Activated naive CD4-positive, alpha-beta T cell treated with anti-CD3 and anti-CD28 coated beads for 36 hours (primary cell): ENCODE results near the gene JCAD. TPM values are rescaled to one million over a fixed set of nuclear protein-coding genes. Genes with fewer than 3 reads are reported as not detected.

Experiments used
- CTCF ChIA-PET: fragments of 350-600 bp; sonication (Branson Sonifier 250); formaldehyde crosslinking; loops from one replicate; lab custom pipeline; 2021; ENCODE audit warnings: antibody characterized with exemption; lab: Charles Lee
- DNase-seq: peaks from one replicate; pipeline ENCODE4 v3.0.0-alpha.2; 2020
- H3K27ac Mint-ChIP-seq: one replicate; pipeline ENCODE4 v1.8.0; 2021; ENCODE audit warnings: mild to moderate bottlenecking, mixed read lengths
- H3K27me3 Mint-ChIP-seq: one replicate; pipeline ENCODE4 v1.8.0; 2021; ENCODE audit warnings: low read depth, mixed read lengths
- H3K36me3 Mint-ChIP-seq: one replicate; pipeline ENCODE4 v1.8.0; 2021; ENCODE audit warnings: low read depth, mixed read lengths
- H3K4me1 Mint-ChIP-seq: one replicate; pipeline ENCODE4 v1.8.0; 2021; ENCODE audit warnings: low read depth, mixed read lengths
- H3K4me3 Mint-ChIP-seq: one replicate; pipeline ENCODE4 v1.8.0; 2021; ENCODE audit warnings: mild to moderate bottlenecking, moderate library complexity, mixed read lengths
- H3K9me3 Mint-ChIP-seq: one replicate; pipeline ENCODE4 v1.8.0; 2021; ENCODE audit warnings: mixed read lengths
- intact Hi-C: fragments of 100-400 bp; cut with micrococcal nuclease; formaldehyde crosslinking; loops from one replicate; pipeline ENCODE4 v1.15.1; 2023
- total RNA-seq, 2 experiments: library from RNA; stranded (reverse); gene quantifications; one replicate each; pipeline ENCODE4 v1.2.3, GENCODE V29; 2021

JCAD gene
- total RNA-seq, 2 experiments from 2014 or later = 0.05 TPM; not detected in 1

DNA sequence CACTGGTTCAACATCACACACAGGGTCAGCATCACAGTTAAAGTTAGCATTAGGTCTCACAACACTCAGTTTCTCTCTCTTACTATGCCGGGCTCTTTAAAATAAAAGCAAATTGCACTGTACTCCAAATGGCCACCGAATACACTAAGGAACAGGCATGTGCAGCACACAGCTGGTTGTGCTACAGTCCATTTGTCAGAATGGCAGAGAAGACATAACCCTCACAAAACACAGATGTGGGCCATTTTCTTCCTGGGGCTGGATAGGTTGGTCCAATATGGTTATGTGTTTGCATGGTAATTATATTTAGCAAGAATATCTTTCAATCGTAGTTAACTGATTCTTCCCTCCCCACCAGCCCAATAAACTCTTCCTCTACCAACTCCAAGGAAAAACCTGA, 9.0 kb downstream of the JCAD start:
- H3K9me3 Mint-ChIP-seq = no peaks in the 10 kb centered on the region
- no peak overlapping the region for H3K4me3 Mint-ChIP-seq
- no peak for DNase-seq
- H3K4me1 Mint-ChIP-seq = peaks cover 20% of the 10 kb centered on the region
- no peaks in the 10 kb centered on the region for H3K36me3 Mint-ChIP-seq
- H3K27me3 Mint-ChIP-seq = peaks cover 54% of the 10 kb centered on the region
- intact Hi-C loops = no loop called here
- no peak overlapping the region for H3K27ac Mint-ChIP-seq
- CTCF ChIA-PET = interaction anchor here (1.2 to 1.4 kb wide), 2 partner anchors 23 to 52 kb away, joined by 3 to 6 read pairs; no protein-coding TSS in a partner anchor

DNA sequence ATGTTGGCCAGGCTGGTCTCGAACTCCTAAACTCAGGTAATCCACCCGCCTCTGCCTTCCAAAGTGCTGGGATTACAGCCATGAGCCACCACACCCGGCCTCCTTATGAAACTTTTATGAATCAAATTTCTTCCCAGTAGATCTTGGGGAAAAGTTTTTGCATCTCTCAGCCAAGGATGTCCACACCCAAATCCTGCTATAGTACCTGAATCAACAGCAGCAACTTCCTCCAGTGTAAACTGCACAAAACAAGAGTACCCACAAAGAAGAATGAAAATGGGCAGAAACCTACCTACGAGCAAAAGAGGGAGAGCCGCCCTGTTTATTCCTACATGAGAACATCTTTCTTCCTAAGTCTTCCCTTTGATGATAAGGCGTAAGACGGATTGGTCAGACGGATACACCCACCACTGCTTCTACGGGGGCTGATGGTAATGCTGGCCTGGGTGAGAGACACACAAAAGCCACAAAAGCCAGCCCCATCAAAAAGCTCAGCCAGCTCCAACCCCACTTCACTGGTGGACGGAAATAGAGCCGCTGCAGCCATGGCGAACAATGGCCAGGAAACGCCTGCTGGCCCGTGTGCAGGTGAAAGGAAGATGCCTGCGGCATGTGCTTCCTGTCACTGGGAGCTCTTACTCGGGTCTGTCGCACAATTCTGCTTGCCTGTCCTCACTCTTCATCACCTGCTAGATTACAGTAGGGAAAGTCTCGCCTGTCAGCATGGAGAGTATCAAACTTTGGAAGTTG, 10.4 kb downstream of the JCAD start:
- CTCF ChIA-PET = interaction anchor here (1.2 to 1.4 kb wide), 2 partner anchors 21 to 50 kb away, joined by 3 to 6 read pairs; no protein-coding TSS in a partner anchor
- no peaks in the 10 kb centered on the region for H3K9me3 Mint-ChIP-seq
- peaks cover 20% of the 10 kb centered on the region for H3K4me1 Mint-ChIP-seq
- DNase-seq = peak; percentile 26
- H3K4me3 Mint-ChIP-seq = peak overlapping the region; percentile 47
- intact Hi-C loops = loop anchor here (1.0 kb wide), 1 partner anchor 22 kb away; no protein-coding TSS in a partner anchor
- peaks cover 61% of the 10 kb centered on the region for H3K27me3 Mint-ChIP-seq
- no peaks in the 10 kb centered on the region for H3K36me3 Mint-ChIP-seq
- H3K27ac Mint-ChIP-seq = no peak overlapping the region

DNA sequence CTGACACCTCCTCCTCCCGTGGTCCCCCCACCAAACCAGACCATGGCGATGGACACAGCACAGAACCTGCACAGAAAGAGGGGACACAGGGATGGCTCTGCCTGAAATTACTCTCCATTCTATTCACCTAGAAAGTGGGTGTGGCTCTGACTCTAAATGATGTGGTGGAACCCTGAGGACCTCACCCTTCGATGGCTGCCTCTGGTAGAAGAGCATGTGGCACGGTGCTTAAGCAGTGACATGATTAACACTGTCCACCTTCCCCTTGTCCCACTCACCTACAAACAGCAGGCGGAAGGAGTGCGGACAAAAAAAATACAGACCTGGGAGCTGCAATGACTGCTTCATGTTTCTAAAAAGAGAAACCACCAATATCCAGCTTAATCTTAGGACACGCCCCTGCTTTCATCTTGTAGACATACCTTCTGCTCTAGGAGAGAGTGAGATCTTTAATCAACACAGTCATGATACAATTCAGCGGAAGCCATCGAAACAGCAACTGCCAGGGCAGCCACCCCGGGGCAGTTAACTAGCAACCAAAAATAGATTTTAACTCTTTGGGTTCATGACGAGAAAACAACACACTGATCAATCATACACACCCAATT, 11.4 kb downstream of the JCAD start:
- H3K36me3 Mint-ChIP-seq = no peaks in the 10 kb centered on the region
- H3K4me3 Mint-ChIP-seq = peak overlapping the region; percentile 47
- intact Hi-C loops = loop anchor here (1.0 kb wide), 1 partner anchor 21 kb away; no protein-coding TSS in a partner anchor
- H3K27ac Mint-ChIP-seq = no peak overlapping the region
- H3K27me3 Mint-ChIP-seq = peaks cover 63% of the 10 kb centered on the region
- CTCF ChIA-PET = interaction anchor here (0.7 kb wide), 1 partner anchor 144 kb away, joined by 3 read pairs; no protein-coding TSS in a partner anchor
- H3K9me3 Mint-ChIP-seq = no peaks in the 10 kb centered on the region
- peak; percentile 41 for DNase-seq
- peaks cover 20% of the 10 kb centered on the region for H3K4me1 Mint-ChIP-seq

DNA sequence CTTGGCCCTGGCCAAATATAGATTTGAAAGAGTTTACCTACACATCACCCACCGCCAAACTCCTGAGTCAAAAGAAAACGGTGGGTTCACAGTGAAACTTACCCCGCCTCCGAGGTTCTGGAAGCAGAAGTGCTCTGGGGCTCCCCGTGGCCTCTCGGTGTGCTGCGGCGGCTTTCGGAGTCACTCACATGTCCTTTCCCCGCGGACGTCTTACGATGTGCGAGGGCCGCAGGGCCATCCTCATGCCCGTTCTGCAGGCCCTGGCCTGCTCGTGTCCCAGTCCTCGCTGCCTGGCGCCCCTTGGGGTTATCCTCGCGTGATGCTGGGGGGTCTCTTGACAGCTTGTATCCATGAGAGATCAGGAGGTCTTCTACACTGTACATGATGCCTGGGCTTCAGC, 12.0 kb downstream of the JCAD start:
- H3K27me3 Mint-ChIP-seq = peaks cover 67% of the 10 kb centered on the region
- no peak for DNase-seq
- no peaks in the 10 kb centered on the region for H3K36me3 Mint-ChIP-seq
- H3K27ac Mint-ChIP-seq = no peak overlapping the region
- intact Hi-C loops = no loop called here
- H3K4me1 Mint-ChIP-seq = peaks cover 20% of the 10 kb centered on the region
- H3K9me3 Mint-ChIP-seq = no peaks in the 10 kb centered on the region
- CTCF ChIA-PET = no interaction called here
- H3K4me3 Mint-ChIP-seq = no peak overlapping the region

DNA sequence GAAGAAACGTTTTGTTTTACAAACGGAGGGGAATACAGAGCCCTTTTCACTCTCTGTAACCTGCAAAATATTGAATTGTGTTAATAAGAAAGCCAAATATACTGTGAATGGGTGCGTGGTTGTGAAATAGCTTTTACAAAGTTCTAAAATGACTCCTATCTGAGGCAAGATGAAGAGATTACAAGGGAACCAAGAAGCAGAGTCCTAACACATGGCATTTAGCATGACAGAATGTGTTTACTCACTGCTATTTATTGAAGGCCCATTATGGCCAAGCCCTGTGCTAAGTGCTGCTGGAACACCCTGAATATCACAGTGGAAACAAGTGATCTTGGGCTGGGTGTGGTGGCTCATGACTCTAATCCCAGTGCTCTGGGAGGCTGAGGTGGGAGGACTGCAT, 12.9 kb downstream of the JCAD start:
- Mint-ChIP-seq H3K4me3 (no peak overlapping the region), H3K9me3 (no peaks in the 10 kb centered on the region), H3K27me3 (peaks cover 66% of the 10 kb centered on the region), H3K36me3 (no peaks in the 10 kb centered on the region), H3K4me1 (peaks cover 20% of the 10 kb centered on the region), H3K27ac (no peak overlapping the region)
- CTCF ChIA-PET = no interaction called here
- no peak for DNase-seq
- intact Hi-C loops = no loop called here

DNA sequence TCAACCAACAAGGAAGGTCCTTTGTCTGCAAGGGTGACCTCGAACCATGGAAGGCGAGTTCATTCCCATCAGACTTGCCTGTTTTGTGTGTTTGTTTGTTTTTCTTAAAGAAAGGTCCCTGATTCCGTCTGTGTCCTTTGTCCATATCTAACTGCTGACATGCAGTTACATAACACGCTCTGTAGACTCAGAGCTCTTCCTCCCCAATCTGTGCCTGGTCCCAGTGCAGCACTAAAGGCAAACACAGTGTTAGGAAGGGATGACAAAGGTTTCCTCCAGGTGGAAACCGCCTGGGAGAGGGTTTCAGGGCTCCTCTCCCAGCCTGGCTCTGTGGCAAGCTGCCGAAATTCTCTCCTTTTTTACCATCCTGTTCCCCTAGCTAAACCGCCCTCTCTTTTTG, 13.4 kb downstream of the JCAD start:
- Mint-ChIP-seq H3K27me3 (peaks cover 70% of the 10 kb centered on the region), H3K4me1 (peaks cover 20% of the 10 kb centered on the region), H3K36me3 (no peaks in the 10 kb centered on the region), H3K27ac (no peak overlapping the region), H3K9me3 (no peaks in the 10 kb centered on the region), H3K4me3 (no peak overlapping the region)
- no peak for DNase-seq
- intact Hi-C loops = no loop called here
- CTCF ChIA-PET = interaction anchor here (0.9 kb wide), 1 partner anchor 18 kb away, joined by 4 read pairs; no protein-coding TSS in a partner anchor

DNA sequence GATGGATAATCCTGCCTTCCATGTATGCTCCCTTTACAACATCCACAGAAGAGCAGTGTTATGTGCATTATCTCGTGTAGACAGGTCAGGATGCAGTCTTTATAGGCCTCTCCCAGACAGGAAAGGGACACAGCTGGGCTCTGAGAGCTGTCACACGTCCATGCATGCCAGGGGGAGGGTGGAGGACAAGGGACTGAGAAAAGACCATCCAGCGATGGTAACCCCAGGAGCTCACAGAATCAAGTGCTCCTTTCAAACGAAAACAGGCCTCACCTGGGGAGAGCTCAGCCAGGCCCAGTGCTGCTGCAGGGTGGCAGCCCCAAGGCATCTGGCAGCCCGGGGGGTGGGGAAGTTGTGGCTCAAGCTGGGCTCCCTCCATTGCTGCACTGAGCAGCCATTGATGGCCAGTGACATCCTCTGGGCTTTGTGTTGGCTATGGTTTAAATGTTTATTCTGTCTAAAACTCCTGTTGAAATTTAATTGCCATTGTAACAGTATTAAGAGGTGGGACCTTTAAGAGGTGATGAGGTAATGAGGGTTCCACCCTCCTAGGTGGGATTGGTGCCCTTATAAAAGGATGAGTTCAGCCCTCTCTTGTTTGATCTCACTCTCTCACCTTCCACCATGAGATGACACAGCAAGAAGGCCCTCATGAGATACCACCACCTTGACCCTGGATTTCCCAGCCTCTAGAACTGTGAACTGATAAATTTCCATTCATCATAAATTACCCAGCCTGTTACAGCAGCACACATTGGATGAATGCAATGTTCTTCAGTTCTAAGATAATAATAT, 15.7 kb downstream of the JCAD start:
- intact Hi-C loops = no loop called here
- Mint-ChIP-seq H3K4me1 (peaks cover 9% of the 10 kb centered on the region), H3K4me3 (no peak overlapping the region), H3K27me3 (peaks cover 68% of the 10 kb centered on the region), H3K36me3 (no peaks in the 10 kb centered on the region), H3K27ac (no peak overlapping the region), H3K9me3 (no peaks in the 10 kb centered on the region)
- DNase-seq = no peak
- CTCF ChIA-PET = interaction anchor here (0.6 kb wide), 2 partner anchors 18 to 47 kb away, joined by 3 read pairs; no protein-coding TSS in a partner anchor

DNA sequence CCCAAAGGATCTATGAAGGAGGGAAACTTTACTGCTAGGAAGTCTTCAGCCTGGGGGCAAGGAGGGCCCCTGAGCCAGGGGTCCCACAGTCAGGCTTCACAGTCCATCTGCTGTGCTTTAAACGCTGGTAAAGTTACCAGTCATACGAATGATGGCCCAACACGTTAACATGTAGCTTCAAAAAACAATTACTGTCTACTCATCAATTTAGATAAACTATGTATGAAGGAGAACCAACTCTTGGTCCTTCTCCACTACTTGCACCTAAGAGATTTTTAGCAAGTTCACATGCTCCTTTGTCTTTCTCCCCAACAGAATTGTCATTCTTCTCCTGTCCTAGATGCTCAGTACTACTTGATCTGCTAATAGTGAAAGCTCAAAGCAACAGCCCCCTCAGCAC, 16.6 kb downstream of the JCAD start:
- H3K27ac Mint-ChIP-seq = no peak overlapping the region
- CTCF ChIA-PET = interaction anchor here (0.6 kb wide), 1 partner anchor 18 kb away, joined by 3 read pairs; no protein-coding TSS in a partner anchor
- no peak overlapping the region for H3K4me3 Mint-ChIP-seq
- no peaks in the 10 kb centered on the region for H3K36me3 Mint-ChIP-seq
- no peak for DNase-seq
- no peaks in the 10 kb centered on the region for H3K9me3 Mint-ChIP-seq
- intact Hi-C loops = no loop called here
- H3K4me1 Mint-ChIP-seq = peaks cover 4% of the 10 kb centered on the region
- H3K27me3 Mint-ChIP-seq = peaks cover 69% of the 10 kb centered on the region

DNA sequence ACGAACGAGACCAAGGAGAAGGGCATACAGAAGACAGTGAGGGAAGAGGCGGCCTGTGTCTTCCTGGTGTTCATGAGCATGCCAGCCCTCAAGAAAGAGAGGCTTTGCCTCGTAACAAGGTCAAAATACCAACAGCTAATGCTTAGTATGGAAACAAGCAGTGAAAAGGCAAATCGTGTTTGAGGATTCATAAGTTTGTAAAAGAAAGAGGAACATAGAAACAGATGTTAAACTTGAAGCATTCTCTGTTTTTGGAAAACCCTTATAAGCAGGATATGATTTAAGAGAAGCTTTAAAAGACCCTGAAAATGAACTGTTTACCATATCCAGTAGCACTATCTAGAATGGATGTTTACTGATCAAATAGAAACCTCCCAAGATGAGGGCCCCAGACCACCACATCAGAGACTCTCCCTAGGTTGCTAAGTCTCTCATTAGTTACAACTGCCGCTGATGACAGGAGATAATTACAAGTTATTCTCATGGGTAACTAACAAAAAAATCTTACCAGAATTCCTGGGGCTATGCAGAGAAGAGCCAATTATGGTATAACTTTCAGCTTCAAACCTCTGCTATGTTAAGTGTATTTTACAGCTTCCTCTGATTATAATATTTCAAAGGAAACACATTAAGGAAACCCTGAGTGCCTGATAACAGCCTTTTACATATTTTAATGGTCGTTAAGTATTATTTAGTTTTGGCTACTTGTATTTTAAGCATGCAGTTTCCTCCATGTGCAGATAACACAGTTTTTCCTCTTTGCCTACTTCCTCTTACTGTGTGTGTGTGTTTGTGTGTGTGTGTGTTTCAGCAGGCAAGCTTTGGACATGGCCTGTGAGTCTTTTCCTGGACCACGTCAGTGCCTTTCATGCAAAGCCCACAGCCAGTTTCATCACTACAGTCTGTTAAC, 17.9 kb downstream of the JCAD start:
- H3K27ac Mint-ChIP-seq = no peak overlapping the region
- H3K4me3 Mint-ChIP-seq = no peak overlapping the region
- H3K27me3 Mint-ChIP-seq = peaks cover 72% of the 10 kb centered on the region
- no peaks in the 10 kb centered on the region for H3K36me3 Mint-ChIP-seq
- intact Hi-C loops = no loop called here
- H3K4me1 Mint-ChIP-seq = peaks cover 2% of the 10 kb centered on the region
- no peak for DNase-seq
- CTCF ChIA-PET = interaction anchor here (0.6 to 1.6 kb wide), 3 partner anchors 15 to 43 kb away, joined by 3 to 6 read pairs (median 3); no protein-coding TSS in a partner anchor
- H3K9me3 Mint-ChIP-seq = no peaks in the 10 kb centered on the region

DNA sequence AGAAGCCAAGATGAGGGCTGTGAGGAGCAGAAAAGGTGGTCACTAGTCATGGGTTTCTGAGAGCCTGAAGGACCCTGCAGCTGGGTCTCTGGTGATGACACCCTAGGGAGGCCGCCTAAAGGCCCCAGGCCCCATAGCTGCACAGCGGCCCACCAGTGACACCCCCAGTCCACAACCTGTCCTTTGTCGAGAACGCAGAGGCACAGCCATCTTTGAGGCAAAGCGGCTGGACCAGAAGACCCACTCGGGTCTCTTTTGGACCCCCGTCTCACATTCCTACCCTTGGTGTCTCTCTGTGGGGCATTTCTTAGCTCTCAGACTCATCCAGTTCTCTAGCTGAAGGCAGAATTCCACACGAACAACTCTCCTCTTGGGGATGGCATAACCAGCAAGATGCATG, 18.8 kb downstream of the JCAD start:
- Mint-ChIP-seq H3K4me3 (no peak overlapping the region), H3K4me1 (peaks cover 2% of the 10 kb centered on the region), H3K36me3 (no peaks in the 10 kb centered on the region), H3K9me3 (no peaks in the 10 kb centered on the region), H3K27me3 (peaks cover 66% of the 10 kb centered on the region), H3K27ac (no peak overlapping the region)
- no peak for DNase-seq
- intact Hi-C loops = no loop called here
- CTCF ChIA-PET = interaction anchor here (0.9 to 1.6 kb wide), 2 partner anchors 42 kb away, joined by 3 to 6 read pairs; no protein-coding TSS in a partner anchor

DNA sequence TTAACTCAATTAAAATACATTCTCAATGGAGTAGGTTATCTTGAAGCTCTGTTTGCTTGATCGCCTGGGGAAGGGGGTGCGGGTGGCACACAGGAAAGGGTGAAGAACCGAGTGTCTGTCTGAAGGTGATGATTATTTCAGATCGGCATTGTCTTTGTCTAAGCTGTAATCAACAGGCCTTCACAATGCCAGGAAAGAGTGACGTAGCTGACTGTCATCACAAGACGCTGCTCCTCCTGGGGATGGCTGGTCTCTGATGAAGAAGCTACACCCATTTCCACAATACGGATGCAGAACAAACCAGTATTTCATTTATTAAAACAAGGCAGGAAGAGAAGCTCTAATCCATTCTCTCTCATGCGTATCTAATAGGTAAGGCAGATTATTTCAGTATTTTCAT, 19.4 kb downstream of the JCAD start:
- Mint-ChIP-seq H3K27ac (no peak overlapping the region), H3K4me1 (peaks cover 2% of the 10 kb centered on the region), H3K27me3 (peaks cover 64% of the 10 kb centered on the region), H3K4me3 (no peak overlapping the region), H3K36me3 (no peaks in the 10 kb centered on the region), H3K9me3 (no peaks in the 10 kb centered on the region)
- intact Hi-C loops = loop anchor here (2.0 kb wide), 1 partner anchor 21 kb away; no protein-coding TSS in a partner anchor
- no peak for DNase-seq
- CTCF ChIA-PET = interaction anchor here (0.9 kb wide), 1 partner anchor 41 kb away, joined by 3 read pairs; no protein-coding TSS in a partner anchor
